Heart left ventricle (tissue), 16 donors: Measurements from ENCODE around the gene CRIP1. TPM values are rescaled to one million over a fixed set of nuclear protein-coding genes. Genes with fewer than 3 reads are reported as not detected.

Experiments
- ATAC-seq, 4 donors: fragments of 200-7000 bp; cut with Tn5 transposase; one replicate each; pipeline ENCODE4 v1.9.1; 2020 to 2022; ENCODE audit warnings: moderate library complexity in 4 of 4, mild to moderate bottlenecking in 3 of 4, moderate number of reproducible peaks in 1 of 4
- DNase-seq, 5 donors: peaks; one replicate each; pipeline ENCODE4 v3.0.0-alpha.2; 2020
- H3K27ac ChIP-seq, 12 donors: fragments of 200-600 bp; sonication (generic) in 4 of 12; one replicate each; pipeline versions ENCODE4 v1.5.0 to v1.8.0; 2016 to 2022; ENCODE audit warnings: mild to moderate bottlenecking in 2 of 12
- H3K27me3 ChIP-seq, 9 donors: fragments of 200-600 bp; sonication (generic) in 2 of 9; one replicate each; pipeline versions ENCODE4 v1.5.1 to v1.8.0; 2016 to 2022; ENCODE audit warnings: mild to moderate bottlenecking in 3 of 9
- H3K36me3 ChIP-seq, 9 donors: fragments of 200-600 bp; sonication (generic) in 2 of 9; one replicate each; pipeline versions ENCODE4 v1.5.0 to v1.8.0; 2018 to 2022; ENCODE audit warnings: mild to moderate bottlenecking in 2 of 9
- H3K4me1 ChIP-seq, 12 donors: fragments of 200-600 bp; sonication (generic) in 4 of 12; one replicate each; pipeline versions ENCODE4 v1.5.0 to v1.8.0; 2016 to 2022; ENCODE audit warnings: mild to moderate bottlenecking in 3 of 12
- H3K4me3 ChIP-seq, 12 donors: fragments of 200-600 bp; sonication (generic) in 4 of 12; one replicate each; pipeline versions ENCODE4 v1.5.0 to v1.8.0; 2017 to 2022; ENCODE audit warnings: mild to moderate bottlenecking in 9 of 12, moderate library complexity in 4 of 12
- H3K9me3 ChIP-seq, 12 donors: fragments of 200-600 bp; sonication (generic) in 4 of 12; one replicate each; pipeline versions ENCODE4 v1.5.0 to v1.8.0; 2016 to 2022; ENCODE audit warnings: mild to moderate bottlenecking in 1 of 12
- POLR2A ChIP-seq, 2 donors: fragments of 450-650 bp; IDR thresholded peaks; one replicate each; pipeline ENCODE4 v1.6.1; 2017; ENCODE audit warnings: antibody characterized with exemption in 2 of 2, mild to moderate bottlenecking in 2 of 2, moderate library complexity in 2 of 2
- WGBS, 4 donors: extraction: QIAGEN DNeasy Blood & Tissue Kit in 2 of 4; methylation state at CpG; one replicate each; pipeline versions ENCODE4 v1.1.5 to v1.1.7; 2013 to 2018; 5-methylcytosine and 5-hydroxymethylcytosine counted together
- intact Hi-C, 10 donors: fragments of 100-400 bp; cut with DNase I; formaldehyde crosslinking; loops; one replicate each; pipeline versions ENCODE4 v1.11.1 to v1.14.2; 2022
- polyA plus RNA-seq, 2 donors: library from polyadenylated mRNA; stranded (reverse); fragments of 200-250 nt; gene quantifications; one replicate each; pipeline ENCODE4 v1.2.3, GENCODE V29; 2013
- total RNA-seq, 9 donors: library from RNA; depleted of rRNA in 2 of 9; stranded (reverse); fragments of >200 nt in 2 of 9; fragmentation: NEBNext Ultra II Directional in 3 of 9; extraction: Animal tissue kit (Norgen Biotek cat#: 25700) in 3 of 9; gene quantifications; one replicate each; pipeline versions ENCODE4 v1.1.0 to v1.2.4, GENCODE V29; 2016 to 2023
- TF ChIP-seq, protein P1 (sequence below), 12 donors: fragments of 200-600 bp; sonication (generic) in 4 of 12; IDR thresholded peaks; one replicate each; pipeline versions ENCODE4 v1.5.0 to v1.8.0; 2018 to 2022; ENCODE audit warnings: antibody characterized with exemption in 12 of 12, mild to moderate bottlenecking in 5 of 12
- donor health status: ischemic (EF 13 %, LVEDD 7.1; RV severe dilation, severe dysfunction).
- donor health status: healthy with polysubstance abuse.
- donor health status: DM: no; HTN: yes; CAD: no.
- donor health status: DM: no; HTN: no; CAD: no.
- donor health status: ischemic (EF 25% LVEDD 6.9; RV normal size, moderate dysfunction).
- donor health status: ischemic (EF 25% LVEDD 5.7; RV mildly dilated, moderate dysfunction).
- donor health status: healthy.
- donor health status: DM: yes; HTN: yes; CAD: no.
- donor health status: ischemic (EF 35%, LVEDD 5.7; RV mildly dilated, moderate dysfunction).
- donor health status: nonischemic (EF 11% LVEDD 7.7; RV severe dilation, severe dysfunction).
- donor health status: DM: yes; HTN: yes; CAD: no.
- donor health status: PGD.
- donor health status: ischemic (EF 29% LVEDD 5.4; RV normal size, mild dysfunction).
- donor health status: nonischemic (EF 23%, LVEDD 6.1; RV moderate dilation, normal function).

CRIP1 gene
- total and polyA plus RNA-seq, 11 donors: 12.1 to 195 (median 62.3) TPM

- Histone ChIP-seq H3K4me1 (peaks cover 0 to 82% (median 70%) of the 10 kb centered on the region in 12 donors), H3K27ac (peak overlapping the region; percentile 87 to 100 (median 97)), H3K4me3 (peak overlapping the region in 5 of 12 donors; percentile 57 to 100 (median 72)), H3K27me3 (peaks cover 0 to 26% (median 0%) of the 10 kb centered on the region in 9 donors), H3K9me3 (no peaks in the 10 kb centered on the region), H3K36me3 (peaks cover 0 to 11% (median 3%) of the 10 kb centered on the region in 9 donors)
- intact Hi-C loops: no loop called here
- TF ChIP-seq, protein P1, sequence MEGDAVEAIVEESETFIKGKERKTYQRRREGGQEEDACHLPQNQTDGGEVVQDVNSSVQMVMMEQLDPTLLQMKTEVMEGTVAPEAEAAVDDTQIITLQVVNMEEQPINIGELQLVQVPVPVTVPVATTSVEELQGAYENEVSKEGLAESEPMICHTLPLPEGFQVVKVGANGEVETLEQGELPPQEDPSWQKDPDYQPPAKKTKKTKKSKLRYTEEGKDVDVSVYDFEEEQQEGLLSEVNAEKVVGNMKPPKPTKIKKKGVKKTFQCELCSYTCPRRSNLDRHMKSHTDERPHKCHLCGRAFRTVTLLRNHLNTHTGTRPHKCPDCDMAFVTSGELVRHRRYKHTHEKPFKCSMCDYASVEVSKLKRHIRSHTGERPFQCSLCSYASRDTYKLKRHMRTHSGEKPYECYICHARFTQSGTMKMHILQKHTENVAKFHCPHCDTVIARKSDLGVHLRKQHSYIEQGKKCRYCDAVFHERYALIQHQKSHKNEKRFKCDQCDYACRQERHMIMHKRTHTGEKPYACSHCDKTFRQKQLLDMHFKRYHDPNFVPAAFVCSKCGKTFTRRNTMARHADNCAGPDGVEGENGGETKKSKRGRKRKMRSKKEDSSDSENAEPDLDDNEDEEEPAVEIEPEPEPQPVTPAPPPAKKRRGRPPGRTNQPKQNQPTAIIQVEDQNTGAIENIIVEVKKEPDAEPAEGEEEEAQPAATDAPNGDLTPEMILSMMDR (IDR thresholded peaks at IDR 0.05): peak in 8 of 12 donors; percentile 5 to 51 (median 26)
- TF ChIP-seq POLR2A (IDR thresholded peaks at IDR 0.05): no peak
- ATAC-seq: peak; percentile 33 to 46 (median 36)
- peak; percentile 82 to 93 (median 88) for DNase-seq
- 42 to 54% (median 52%) methylated on average over 10 to 12 of the region's 12 CpGs; no CpG with 5 or more reads in 1 of the 4 donors for WGBS, 4 donors
These were observed 14.1 kb upstream of the CRIP1 start for GRCh38 chr14:105472486-105472991.

- TF ChIP-seq, protein P1 (IDR thresholded peaks at IDR 0.05): no peak
- TF ChIP-seq POLR2A (IDR thresholded peaks at IDR 0.05): no peak
- peaks cover 0 to 26% (median 0%) of the 10 kb centered on the region in 9 donors for H3K27me3 ChIP-seq
- H3K4me1 ChIP-seq: peaks cover 0 to 80% (median 65%) of the 10 kb centered on the region in 12 donors
- 19 to 29% (median 26%) methylated on average over 4 to 7 of the region's 7 CpGs for WGBS, 4 donors
- H3K27ac ChIP-seq: peak overlapping the region; percentile 87 to 100 (median 97)
- intact Hi-C loops: no loop called here
- peaks cover 0 to 10% (median 3%) of the 10 kb centered on the region in 9 donors for H3K36me3 ChIP-seq
- ATAC-seq (no peak), DNase-seq (peak in 3 of 5 donors; percentile 57 to 71 (median 57))
- H3K9me3 ChIP-seq: no peaks in the 10 kb centered on the region
- H3K4me3 ChIP-seq: peak overlapping the region in 11 of 12 donors; percentile 43 to 100 (median 72)
These were observed 13.5 kb upstream of the CRIP1 start for GRCh38 chr14:105473033-105473676.

- H3K36me3 ChIP-seq: peaks cover 0 to 16% (median 7%) of the 10 kb centered on the region in 9 donors
- H3K9me3 ChIP-seq: no peaks in the 10 kb centered on the region
- H3K27ac ChIP-seq: peak overlapping the region; percentile 87 to 100 (median 97)
- H3K4me1 ChIP-seq: peaks cover 0 to 80% (median 60%) of the 10 kb centered on the region in 12 donors
- WGBS, 4 donors: 1 to 5% (median 3%) methylated on average over 14 to 60 of the region's 60 CpGs
- H3K27me3 ChIP-seq: peaks cover 0 to 26% (median 0%) of the 10 kb centered on the region in 9 donors
- ATAC-seq: peak; percentile 19 to 53 (median 50)
- DNase-seq: peak; percentile 97 to 99 (median 98)
- peak overlapping the region; percentile 43 to 100 (median 71) for H3K4me3 ChIP-seq
- TF ChIP-seq, protein P1 (IDR thresholded peaks at IDR 0.05): no peak
- peak in 1 of 2 donors; percentile 39 for TF ChIP-seq POLR2A (IDR thresholded peaks at IDR 0.05)
- intact Hi-C loops: loop anchor here in 2 of 10 donors (2.0 kb wide), 2 partner anchors 15 to 277 kb away; no protein-coding TSS in a partner anchor
These were observed 12.8 kb upstream of the CRIP1 start for GRCh38 chr14:105473677-105474482.
